Ramos (cell line): Measurements from ENCODE around the gene PM20D1.

Experiments used
- in situ Hi-C: fragments of 300-500 bp; cut with MboI; formaldehyde crosslinking; loops from one replicate; pipeline ENCODE4 v1.14.3; 2022; ENCODE audit warnings: low sequenced_read_pairs; ENCODE audit not compliant: unreplicated experiment

The PM20D1 gene

GRCh38 chr1:205780335-205780734 is 69.6 kb downstream of the PM20D1 start:
- in situ Hi-C loops = no loop called here
